GM23338 (cell line): ENCODE measurements around the gene DBH. TPM values are rescaled to one million over a fixed set of nuclear protein-coding genes. Genes with fewer than 3 reads are reported as not detected.

ENCODE experiments used
- ATAC-seq: fragments of 200-7000 bp; cut with Tn5 transposase; 3 replicates; pipeline ENCODE4 v1.9.1; 2020
- DNase-seq: peaks from one replicate; pipeline ENCODE4 v3.0.0-alpha.2; 2015; ENCODE audit warnings: low spot score
- H2AFZ ChIP-seq: fragments of 200-600 bp; sonication (generic); 2 replicates; pipeline ENCODE4 v1.8.0; 2016; ENCODE audit warnings: antibody characterized with exemption, mild to moderate bottlenecking, moderate library complexity
- H3F3A ChIP-seq: fragments of 200-600 bp; sonication (generic); replicated peaks from 2 replicates; pipeline ENCODE4 v1.8.0; 2017; ENCODE audit warnings: antibody characterized with exemption, mixed run types, low read depth
- H3K27ac ChIP-seq: fragments of 200-600 bp; sonication (generic); 2 replicates; pipeline ENCODE4 v1.6.1; 2016; ENCODE audit warnings: low read depth
- H3K27me3 ChIP-seq: fragments of 200-600 bp; sonication (generic); 2 replicates; pipeline ENCODE4 v1.8.0; 2016; ENCODE audit warnings: mild to moderate bottlenecking, mixed run types, moderate library complexity; ENCODE audit not compliant: insufficient read depth
- H3K36me3 ChIP-seq: fragments of 200-600 bp; sonication (generic); 2 replicates; pipeline ENCODE4 v1.8.0; 2016; ENCODE audit warnings: mild to moderate bottlenecking; ENCODE audit not compliant: insufficient read depth
- H3K4me1 ChIP-seq: fragments of 200-600 bp; sonication (generic); 2 replicates; pipeline ENCODE4 v1.8.0; 2016; ENCODE audit warnings: mild to moderate bottlenecking, moderate library complexity; ENCODE audit not compliant: insufficient read depth
- H3K4me2 ChIP-seq: fragments of 200-600 bp; sonication (generic); 2 replicates; pipeline ENCODE4 v1.7.1; 2017; ENCODE audit warnings: mixed run types
- H3K4me3 ChIP-seq: fragments of 200-600 bp; sonication (generic); 2 replicates; pipeline ENCODE4 v1.6.1; 2016; ENCODE audit warnings: mixed run types
- H3K79me2 ChIP-seq: fragments of 200-600 bp; sonication (generic); replicated peaks from 2 replicates; pipeline ENCODE4 v1.8.0; 2017; ENCODE audit warnings: mild to moderate bottlenecking; ENCODE audit not compliant: insufficient read depth
- H3K9me2 ChIP-seq: fragments of 200-600 bp; sonication (generic); 2 replicates; pipeline ENCODE4 v1.8.0; 2017; ENCODE audit not compliant: insufficient read depth
- H4K20me1 ChIP-seq: fragments of 200-600 bp; sonication (generic); replicated peaks from 2 replicates; pipeline ENCODE4 v1.8.0; 2017; ENCODE audit warnings: mild to moderate bottlenecking; ENCODE audit not compliant: insufficient read depth
- H3K27ac Mint-ChIP-seq: 2 replicates; pipeline ENCODE4 v1.8.0; 2020; ENCODE audit warnings: inconsistent platforms, mild to moderate bottlenecking, moderate library complexity, mixed read lengths
- H3K27me3 Mint-ChIP-seq: 3 replicates; pipeline ENCODE4 v1.8.0; 2022; ENCODE audit warnings: low read depth, mild to moderate bottlenecking, moderate library complexity, mixed read lengths, inconsistent platforms; ENCODE audit not compliant: insufficient read depth, poor library complexity
- H3K36me3 Mint-ChIP-seq: 3 replicates; pipeline ENCODE4 v1.8.0; 2021; ENCODE audit warnings: low read depth, mild to moderate bottlenecking, inconsistent platforms, moderate library complexity, mixed read lengths
- H3K4me1 Mint-ChIP-seq: 3 replicates; pipeline ENCODE4 v1.8.0; 2020; ENCODE audit warnings: mild to moderate bottlenecking, inconsistent platforms, mixed read lengths
- H3K4me3 Mint-ChIP-seq: 3 replicates; pipeline ENCODE4 v1.8.0; 2021; ENCODE audit warnings: moderate library complexity, mild to moderate bottlenecking, inconsistent platforms, mixed read lengths
- H3K9me3 Mint-ChIP-seq: 3 replicates; pipeline ENCODE4 v1.8.0; 2020; ENCODE audit warnings: moderate library complexity, mild to moderate bottlenecking, inconsistent platforms, mixed read lengths
- CREB1 ChIP-seq: fragments of 250-450 bp; sonication (Bioruptor Pico); IDR thresholded peaks from 2 replicates; pipeline ENCODE4 v1.5.0; 2020; ENCODE audit warnings: low read depth, mild to moderate bottlenecking, moderate library complexity
- EZH2phosphoT487 ChIP-seq: fragments of 200-600 bp; sonication (generic); IDR thresholded peaks from one replicate; pipeline ENCODE4 v1.8.1; 2018; ENCODE audit warnings: antibody characterized with exemption; ENCODE audit not compliant: unreplicated experiment
- JUNB ChIP-seq: IDR thresholded peaks from one replicate; pipeline ENCODE4 v1.6.1; 2016; ENCODE audit warnings: antibody characterized with exemption; ENCODE audit not compliant: unreplicated experiment
- NANOG ChIP-seq: IDR thresholded peaks from 2 replicates; pipeline ENCODE4 v1.6.1; 2016; ENCODE audit warnings: antibody characterized with exemption, borderline replicate concordance
- POLR2AphosphoS5 ChIP-seq: IDR thresholded peaks from 2 replicates; pipeline ENCODE4 v1.6.1; 2016; ENCODE audit warnings: antibody characterized with exemption, low read depth
- STAT1 ChIP-seq: IDR thresholded peaks from one replicate; pipeline ENCODE4 v1.6.1; 2016; ENCODE audit warnings: antibody characterized with exemption; ENCODE audit not compliant: unreplicated experiment
- ZNF331 ChIP-seq: fragments of 250-450 bp; sonication (Bioruptor Pico); IDR thresholded peaks from 2 replicates; pipeline ENCODE4 v1.5.0; 2020; ENCODE audit warnings: low read depth, mild to moderate bottlenecking, moderate library complexity
- ZNF462 ChIP-seq: fragments of 250-450 bp; sonication (Bioruptor Pico); IDR thresholded peaks from 2 replicates; pipeline ENCODE4 v1.5.0; 2020; ENCODE audit warnings: mild to moderate bottlenecking, moderate library complexity
- polyA plus RNA-seq: library from polyadenylated mRNA; unstranded; fragments of >200 nt; fragmentation: Nextera tagmentation; extraction: Ambion mirVana; gene quantifications from 2 replicates; pipeline ENCODE4 v1.2.1, GENCODE V29; 2016
- total RNA-seq: library from RNA; depleted of rRNA; stranded (reverse); fragments of >200 nt; shearing (Covaris generic); gene quantifications from 2 replicates; pipeline ENCODE4 v1.2.3, GENCODE V29; 2014
- TF ChIP-seq, protein P1 (sequence below): IDR thresholded peaks from one replicate; pipeline ENCODE4 v1.6.1; 2018; ENCODE audit warnings: antibody characterized with exemption; ENCODE audit not compliant: unreplicated experiment

Gene DBH
- total and polyA plus RNA-seq, 2 experiments from 2014 or later = 0.08 to 0.24 TPM

- Mint-ChIP-seq H3K27me3 (peaks cover 1% of the 10 kb centered on the region), H3K4me3 (no peak overlapping the region), H3K4me1 (peaks cover 3% of the 10 kb centered on the region; the same call in 2 of the 3 replicates), H3K27ac (no peak overlapping the region), H3K36me3 (no peaks in the 10 kb centered on the region), H3K9me3 (no peaks in the 10 kb centered on the region)
- H3K9me2 ChIP-seq = no peaks in the 10 kb centered on the region
- ATAC-seq (no peak), DNase-seq (no peak)
- no peaks in the 10 kb centered on the region for H3K27me3 ChIP-seq
- H4K20me1 ChIP-seq = no peaks in the 10 kb centered on the region
- no peak for TF ChIP-seq ZNF462 (CRISPR knock-in tag)
- TF ChIP-seq ZNF331 = no peak
- TF ChIP-seq NANOG = no peak
- no peak for TF ChIP-seq CREB1
- TF ChIP-seq, protein P1, sequence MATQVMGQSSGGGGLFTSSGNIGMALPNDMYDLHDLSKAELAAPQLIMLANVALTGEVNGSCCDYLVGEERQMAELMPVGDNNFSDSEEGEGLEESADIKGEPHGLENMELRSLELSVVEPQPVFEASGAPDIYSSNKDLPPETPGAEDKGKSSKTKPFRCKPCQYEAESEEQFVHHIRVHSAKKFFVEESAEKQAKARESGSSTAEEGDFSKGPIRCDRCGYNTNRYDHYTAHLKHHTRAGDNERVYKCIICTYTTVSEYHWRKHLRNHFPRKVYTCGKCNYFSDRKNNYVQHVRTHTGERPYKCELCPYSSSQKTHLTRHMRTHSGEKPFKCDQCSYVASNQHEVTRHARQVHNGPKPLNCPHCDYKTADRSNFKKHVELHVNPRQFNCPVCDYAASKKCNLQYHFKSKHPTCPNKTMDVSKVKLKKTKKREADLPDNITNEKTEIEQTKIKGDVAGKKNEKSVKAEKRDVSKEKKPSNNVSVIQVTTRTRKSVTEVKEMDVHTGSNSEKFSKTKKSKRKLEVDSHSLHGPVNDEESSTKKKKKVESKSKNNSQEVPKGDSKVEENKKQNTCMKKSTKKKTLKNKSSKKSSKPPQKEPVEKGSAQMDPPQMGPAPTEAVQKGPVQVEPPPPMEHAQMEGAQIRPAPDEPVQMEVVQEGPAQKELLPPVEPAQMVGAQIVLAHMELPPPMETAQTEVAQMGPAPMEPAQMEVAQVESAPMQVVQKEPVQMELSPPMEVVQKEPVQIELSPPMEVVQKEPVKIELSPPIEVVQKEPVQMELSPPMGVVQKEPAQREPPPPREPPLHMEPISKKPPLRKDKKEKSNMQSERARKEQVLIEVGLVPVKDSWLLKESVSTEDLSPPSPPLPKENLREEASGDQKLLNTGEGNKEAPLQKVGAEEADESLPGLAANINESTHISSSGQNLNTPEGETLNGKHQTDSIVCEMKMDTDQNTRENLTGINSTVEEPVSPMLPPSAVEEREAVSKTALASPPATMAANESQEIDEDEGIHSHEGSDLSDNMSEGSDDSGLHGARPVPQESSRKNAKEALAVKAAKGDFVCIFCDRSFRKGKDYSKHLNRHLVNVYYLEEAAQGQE = no peak
- no peak for TF ChIP-seq POLR2AphosphoS5
- TF ChIP-seq EZH2phosphoT487 = no peak
- no peak for TF ChIP-seq STAT1
- no peak for TF ChIP-seq JUNB
- no peak overlapping the region for H3K4me2 ChIP-seq
- no peaks in the 10 kb centered on the region for H3K36me3 ChIP-seq
- no peak overlapping the region for H3K27ac ChIP-seq
- no peak overlapping the region for H3K4me3 ChIP-seq
- no peaks in the 10 kb centered on the region for H3F3A ChIP-seq
- H3K4me1 ChIP-seq = no peaks in the 10 kb centered on the region
- no peak overlapping the region for H2AFZ ChIP-seq
- H3K79me2 ChIP-seq = no peaks in the 10 kb centered on the region
Measured at GRCh38 chr9:133647148-133647547, 11.0 kb downstream of the DBH start.
